Measurements from ENCODE around the gene VWA5B1. TPM values are rescaled to one million over a fixed set of nuclear protein-coding genes. Genes with fewer than 3 reads are reported as not detected.

Gene VWA5B1
- total RNA-seq, 1 experiment from 2014 or later, result not detected

DNA sequence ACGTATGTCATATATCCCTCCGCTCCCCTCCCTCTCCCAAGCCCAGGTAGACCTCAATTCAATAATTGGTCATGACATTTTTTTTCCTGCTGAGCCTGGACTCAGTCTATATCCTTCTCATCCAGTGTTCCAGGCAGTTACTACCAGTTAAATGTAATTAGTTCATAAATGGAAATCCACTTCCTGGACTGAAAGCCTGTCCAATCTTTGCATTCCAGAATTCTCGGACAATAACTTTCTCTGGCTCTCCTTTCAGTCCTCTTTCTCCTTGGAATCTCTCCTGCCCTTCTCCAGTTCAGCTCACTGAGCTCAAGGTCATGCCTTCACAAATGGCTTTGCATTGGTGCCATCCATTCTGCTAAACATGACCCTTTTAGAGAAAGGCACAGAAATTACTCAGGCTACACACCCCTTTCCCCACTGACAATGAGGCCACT lies 34.8 kb downstream of the VWA5B1 start:
- H3K9ac ChIP-seq (ENCODE audit: low read length), result no peak overlapping the region
- no peaks in the 10 kb centered on the region for H4K20me1 ChIP-seq (ENCODE audit: low read length)
- no peak overlapping the region for H3K4me3 ChIP-seq (ENCODE audit: low read length)
- H3K9me2 ChIP-seq (replicated peaks; ENCODE audit: low read length), result no peaks in the 10 kb centered on the region
- CTCF ChIA-PET, result no interaction called here
- no peak overlapping the region for H3K4me2 ChIP-seq (ENCODE audit: low read length)
- H3K79me2 ChIP-seq (ENCODE audit: low read length), result no peaks in the 10 kb centered on the region
- H2AFZ ChIP-seq (ENCODE audit: low read length), result no peak overlapping the region
- ATAC-seq (no peak), DNase-seq (no peak)
- no peaks in the 10 kb centered on the region for H3K4me1 ChIP-seq (ENCODE audit: insufficient read depth, low read length)
- no peak overlapping the region for H3K27ac ChIP-seq (ENCODE audit: low read length)
- H3K9me3 ChIP-seq (ENCODE audit: low read length), result no peaks in the 10 kb centered on the region
- POLR2A ChIA-PET (ENCODE audit: unreplicated experiment), result no interaction called here
- H3K36me3 ChIP-seq (ENCODE audit: low read depth, low read length), result no peaks in the 10 kb centered on the region
- BruUV-seq (replicated peaks), result no TSS peak
- intact Hi-C loops (cut with micrococcal nuclease), result no loop called here
- no peaks in the 10 kb centered on the region for H3K27me3 ChIP-seq (ENCODE audit: low read length)
- TF ChIP-seq EZH2phosphoT487 (IDR thresholded peaks at IDR 0.05; ENCODE audit: borderline replicate concordance, low read length) (no peak), EZH2 (IDR thresholded peaks at IDR 0.05; ENCODE audit: low read length, unreplicated experiment) (no peak), CTCF (conservative IDR thresholded peaks at IDR 0.05; ENCODE audit: low read depth, low read length) (no peak)
- H3F3A ChIP-seq (ENCODE audit: low read length, unreplicated experiment), result no peaks in the 10 kb centered on the region

- Histone ChIP-seq H4K20me1 (ENCODE audit: low read length) (no peaks in the 10 kb centered on the region), H3K9me3 (ENCODE audit: low read length) (no peaks in the 10 kb centered on the region), H3K9me2 (replicated peaks; ENCODE audit: low read length) (no peaks in the 10 kb centered on the region), H3F3A (ENCODE audit: low read length, unreplicated experiment) (no peaks in the 10 kb centered on the region), H3K36me3 (ENCODE audit: low read depth, low read length) (no peaks in the 10 kb centered on the region), H3K4me2 (ENCODE audit: low read length) (no peak overlapping the region), H3K9ac (ENCODE audit: low read length) (no peak overlapping the region), H3K79me2 (ENCODE audit: low read length) (no peaks in the 10 kb centered on the region), H3K27me3 (ENCODE audit: low read length) (no peaks in the 10 kb centered on the region), H3K27ac (ENCODE audit: low read length) (no peak overlapping the region), H3K4me3 (ENCODE audit: low read length) (no peak overlapping the region), H3K4me1 (ENCODE audit: insufficient read depth, low read length) (no peaks in the 10 kb centered on the region), H2AFZ (ENCODE audit: low read length) (no peak overlapping the region)
- POLR2A ChIA-PET (ENCODE audit: unreplicated experiment), result no interaction called here
- TF ChIP-seq EZH2phosphoT487 (IDR thresholded peaks at IDR 0.05; ENCODE audit: borderline replicate concordance, low read length) (no peak), CTCF (conservative IDR thresholded peaks at IDR 0.05; ENCODE audit: low read depth, low read length) (no peak), EZH2 (IDR thresholded peaks at IDR 0.05; ENCODE audit: low read length, unreplicated experiment) (no peak)
- CTCF ChIA-PET, result no interaction called here
- no TSS peak for BruUV-seq (replicated peaks)
- intact Hi-C loops (cut with micrococcal nuclease), result no loop called here
- no peak for DNase-seq
- no peak for ATAC-seq
Measured at GRCh38 chr1:20325844-20326420, 35.3 kb downstream of the VWA5B1 start.

DNA sequence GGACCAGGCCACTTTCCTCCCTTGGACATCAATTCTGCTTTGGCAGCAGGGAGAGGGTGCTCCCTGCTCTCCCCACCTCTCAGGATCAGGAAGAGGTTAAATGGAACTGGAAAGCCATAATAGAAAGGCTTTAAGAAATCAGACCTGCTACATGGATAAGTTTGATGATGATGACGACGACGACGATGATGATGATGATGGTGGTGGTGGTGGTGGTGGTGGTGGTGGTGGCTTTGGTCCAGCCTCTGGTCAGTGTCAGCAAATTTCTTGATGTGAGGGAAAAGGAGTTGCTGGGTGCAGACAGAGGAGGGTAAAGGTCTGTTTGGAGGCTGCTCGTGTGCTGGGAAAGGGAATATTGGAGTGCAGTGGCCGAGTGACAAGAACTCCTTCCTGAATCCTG lies 36.8 kb downstream of the VWA5B1 start:
- H3K4me3 ChIP-seq (ENCODE audit: low read length), result no peak overlapping the region

More for the DNA sequence above, 36.8 kb downstream of the VWA5B1 start:
- Histone ChIP-seq H3K4me1 (ENCODE audit: insufficient read depth, low read length) (no peaks in the 10 kb centered on the region), H3K9me3 (ENCODE audit: low read length) (no peaks in the 10 kb centered on the region), H3K9me2 (replicated peaks; ENCODE audit: low read length) (no peaks in the 10 kb centered on the region), H3K36me3 (ENCODE audit: low read depth, low read length) (no peaks in the 10 kb centered on the region), H2AFZ (ENCODE audit: low read length) (no peak overlapping the region), H3K27me3 (ENCODE audit: low read length) (no peaks in the 10 kb centered on the region), H3K4me2 (ENCODE audit: low read length) (no peak overlapping the region), H3K9ac (ENCODE audit: low read length) (no peak overlapping the region), H4K20me1 (ENCODE audit: low read length) (no peaks in the 10 kb centered on the region), H3K27ac (ENCODE audit: low read length) (no peak overlapping the region), H3F3A (ENCODE audit: low read length, unreplicated experiment) (no peaks in the 10 kb centered on the region), H3K79me2 (ENCODE audit: low read length) (no peaks in the 10 kb centered on the region)
- TF ChIP-seq CTCF (conservative IDR thresholded peaks at IDR 0.05; ENCODE audit: low read depth, low read length) (no peak), EZH2phosphoT487 (IDR thresholded peaks at IDR 0.05; ENCODE audit: borderline replicate concordance, low read length) (no peak), EZH2 (IDR thresholded peaks at IDR 0.05; ENCODE audit: low read length, unreplicated experiment) (no peak)
- DNase-seq (no peak), ATAC-seq (no peak)
- intact Hi-C loops (cut with micrococcal nuclease), result no loop called here
- POLR2A ChIA-PET (ENCODE audit: unreplicated experiment), result no interaction called here
- BruUV-seq (replicated peaks), result no TSS peak
- CTCF ChIA-PET, result no interaction called here

Measured in PC-3 (cell line).